Measurements from ENCODE around the gene COQ6. TPM values are rescaled to one million over a fixed set of nuclear protein-coding genes. Genes with fewer than 3 reads are reported as not detected.

The COQ6 gene
- polyA plus RNA-seq, 1 donor (not counting 4 experiments of a cell fraction or from before 2014, with no cell fraction given) = 28.4 TPM

GRCh38 chr14:73935666-73936065 lies 14.4 kb upstream of the COQ6 start:
- Histone ChIP-seq H3K9ac (ENCODE audit: control insufficient read depth, extremely low read depth, insufficient read depth, low read length) (no peak overlapping the region), H3K4me3 (ENCODE audit: control insufficient read depth in 2 of 3, extremely low read depth in 1 of 3, insufficient read depth in 2 of 3, low read depth in 1 of 3, low read length in 3 of 3) (no peak overlapping the region), H2AFZ (ENCODE audit: control insufficient read depth, low read length) (no peak overlapping the region), H4K20me1 (ENCODE audit: control insufficient read depth, extremely low read depth, insufficient read depth, low read length) (no peaks in the 10 kb centered on the region), H3K9me3 (ENCODE audit: control insufficient read depth, low read depth, low read length) (no peaks in the 10 kb centered on the region), H3K79me2 (ENCODE audit: control insufficient read depth, insufficient read depth, low read length) (no peaks in the 10 kb centered on the region), H3K36me3 (ENCODE audit: control insufficient read depth in 2 of 2, extremely low read depth in 1 of 2, insufficient read depth in 2 of 2, low read length in 2 of 2) (peaks cover 11 to 18% of the 10 kb centered on the region in 2 experiments), H3K4me2 (ENCODE audit: control insufficient read depth, extremely low read depth, insufficient read depth, low read depth, low read length) (no peak overlapping the region), H3K4me1 (ENCODE audit: control insufficient read depth, extremely low read depth, insufficient read depth, low read length) (no peaks in the 10 kb centered on the region), H3K27ac (ENCODE audit: control insufficient read depth, insufficient read depth, low read length) (no peak overlapping the region), H3K27me3 (ENCODE audit: control insufficient read depth, extremely low read depth, insufficient read depth, low read length) (no peaks in the 10 kb centered on the region), H3K9me1 (ENCODE audit: control insufficient read depth, extremely low read depth, insufficient read depth, low read length) (no peaks in the 10 kb centered on the region)
- DNase-seq (ENCODE audit: low read depth, low spot score) = no peak
- FAIRE-seq = no peak
- TF ChIP-seq, protein P1, sequence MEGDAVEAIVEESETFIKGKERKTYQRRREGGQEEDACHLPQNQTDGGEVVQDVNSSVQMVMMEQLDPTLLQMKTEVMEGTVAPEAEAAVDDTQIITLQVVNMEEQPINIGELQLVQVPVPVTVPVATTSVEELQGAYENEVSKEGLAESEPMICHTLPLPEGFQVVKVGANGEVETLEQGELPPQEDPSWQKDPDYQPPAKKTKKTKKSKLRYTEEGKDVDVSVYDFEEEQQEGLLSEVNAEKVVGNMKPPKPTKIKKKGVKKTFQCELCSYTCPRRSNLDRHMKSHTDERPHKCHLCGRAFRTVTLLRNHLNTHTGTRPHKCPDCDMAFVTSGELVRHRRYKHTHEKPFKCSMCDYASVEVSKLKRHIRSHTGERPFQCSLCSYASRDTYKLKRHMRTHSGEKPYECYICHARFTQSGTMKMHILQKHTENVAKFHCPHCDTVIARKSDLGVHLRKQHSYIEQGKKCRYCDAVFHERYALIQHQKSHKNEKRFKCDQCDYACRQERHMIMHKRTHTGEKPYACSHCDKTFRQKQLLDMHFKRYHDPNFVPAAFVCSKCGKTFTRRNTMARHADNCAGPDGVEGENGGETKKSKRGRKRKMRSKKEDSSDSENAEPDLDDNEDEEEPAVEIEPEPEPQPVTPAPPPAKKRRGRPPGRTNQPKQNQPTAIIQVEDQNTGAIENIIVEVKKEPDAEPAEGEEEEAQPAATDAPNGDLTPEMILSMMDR (optimal IDR thresholded peaks at IDR 0.05 in 1 of 3, IDR thresholded peaks at IDR 0.05 in 1 of 3, conservative IDR thresholded peaks at IDR 0.05 in 1 of 3; ENCODE audit: extremely low read depth in 1 of 3, insufficient read depth in 2 of 3, low read length in 3 of 3) = peak in 1 of 3 experiments; percentile 27
- TF ChIP-seq EZH2 (IDR thresholded peaks at IDR 0.05; ENCODE audit: low read length) = no peak
- dilution Hi-C loops (cut with MboI; ENCODE audit: extremely low pct_ligation_motif_present, low sequenced_read_pairs) = no loop called here

- H3K36me3 ChIP-seq (ENCODE audit: control insufficient read depth in 2 of 2, extremely low read depth in 1 of 2, insufficient read depth in 2 of 2, low read length in 2 of 2) = peaks cover 9 to 16% of the 10 kb centered on the region in 2 experiments
- H3K9me3 ChIP-seq (ENCODE audit: control insufficient read depth, low read depth, low read length) = no peaks in the 10 kb centered on the region
- no peaks in the 10 kb centered on the region for H3K4me1 ChIP-seq (ENCODE audit: control insufficient read depth, extremely low read depth, insufficient read depth, low read length)
- no peaks in the 10 kb centered on the region for H3K79me2 ChIP-seq (ENCODE audit: control insufficient read depth, insufficient read depth, low read length)
- H3K4me3 ChIP-seq (ENCODE audit: control insufficient read depth in 2 of 3, extremely low read depth in 1 of 3, insufficient read depth in 2 of 3, low read depth in 1 of 3, low read length in 3 of 3) = no peak overlapping the region
- FAIRE-seq = no peak
- no peak for DNase-seq (ENCODE audit: low read depth, low spot score)
- H4K20me1 ChIP-seq (ENCODE audit: control insufficient read depth, extremely low read depth, insufficient read depth, low read length) = no peaks in the 10 kb centered on the region
- H3K4me2 ChIP-seq (ENCODE audit: control insufficient read depth, extremely low read depth, insufficient read depth, low read depth, low read length) = no peak overlapping the region
- H3K9me1 ChIP-seq (ENCODE audit: control insufficient read depth, extremely low read depth, insufficient read depth, low read length) = no peaks in the 10 kb centered on the region
- no peak for TF ChIP-seq EZH2 (IDR thresholded peaks at IDR 0.05; ENCODE audit: low read length)
- H3K27ac ChIP-seq (ENCODE audit: control insufficient read depth, insufficient read depth, low read length) = no peak overlapping the region
- no peak overlapping the region for H2AFZ ChIP-seq (ENCODE audit: control insufficient read depth, low read length)
- no peaks in the 10 kb centered on the region for H3K27me3 ChIP-seq (ENCODE audit: control insufficient read depth, extremely low read depth, insufficient read depth, low read length)
- no peak overlapping the region for H3K9ac ChIP-seq (ENCODE audit: control insufficient read depth, extremely low read depth, insufficient read depth, low read length)
- dilution Hi-C loops (cut with MboI; ENCODE audit: extremely low pct_ligation_motif_present, low sequenced_read_pairs) = no loop called here
Measured at GRCh38 chr14:73936548-73936947, 13.6 kb upstream of the COQ6 start.

- H3K4me1 ChIP-seq (ENCODE audit: control insufficient read depth, extremely low read depth, insufficient read depth, low read length) = no peaks in the 10 kb centered on the region
- TF ChIP-seq, protein P1 (optimal IDR thresholded peaks at IDR 0.05 in 1 of 3, IDR thresholded peaks at IDR 0.05 in 1 of 3, conservative IDR thresholded peaks at IDR 0.05 in 1 of 3; ENCODE audit: extremely low read depth in 1 of 3, insufficient read depth in 2 of 3, low read length in 3 of 3) = no peak
- TF ChIP-seq EZH2 (IDR thresholded peaks at IDR 0.05; ENCODE audit: low read length) = no peak
- dilution Hi-C loops (cut with MboI; ENCODE audit: extremely low pct_ligation_motif_present, low sequenced_read_pairs) = no loop called here
- no peak overlapping the region for H3K27ac ChIP-seq (ENCODE audit: control insufficient read depth, insufficient read depth, low read length)
- no peaks in the 10 kb centered on the region for H4K20me1 ChIP-seq (ENCODE audit: control insufficient read depth, extremely low read depth, insufficient read depth, low read length)
- H2AFZ ChIP-seq (ENCODE audit: control insufficient read depth, low read length) = no peak overlapping the region
- no peak overlapping the region for H3K4me2 ChIP-seq (ENCODE audit: control insufficient read depth, extremely low read depth, insufficient read depth, low read depth, low read length)
- no peak for FAIRE-seq
- H3K27me3 ChIP-seq (ENCODE audit: control insufficient read depth, extremely low read depth, insufficient read depth, low read length) = no peaks in the 10 kb centered on the region
- H3K9me3 ChIP-seq (ENCODE audit: control insufficient read depth, low read depth, low read length) = no peaks in the 10 kb centered on the region
- no peak overlapping the region for H3K9ac ChIP-seq (ENCODE audit: control insufficient read depth, extremely low read depth, insufficient read depth, low read length)
- H3K79me2 ChIP-seq (ENCODE audit: control insufficient read depth, insufficient read depth, low read length) = no peaks in the 10 kb centered on the region
- no peak overlapping the region for H3K4me3 ChIP-seq (ENCODE audit: control insufficient read depth in 2 of 3, extremely low read depth in 1 of 3, insufficient read depth in 2 of 3, low read depth in 1 of 3, low read length in 3 of 3)
- H3K36me3 ChIP-seq (ENCODE audit: control insufficient read depth in 2 of 2, extremely low read depth in 1 of 2, insufficient read depth in 2 of 2, low read length in 2 of 2) = peaks cover 5 to 12% of the 10 kb centered on the region in 2 experiments
- DNase-seq (ENCODE audit: low read depth, low spot score) = no peak
- H3K9me1 ChIP-seq (ENCODE audit: control insufficient read depth, extremely low read depth, insufficient read depth, low read length) = no peaks in the 10 kb centered on the region
Measured at GRCh38 chr14:73937012-73937411, 13.1 kb upstream of the COQ6 start.

All from keratinocyte (primary cell).